Neural progenitor cell (in vitro differentiated cells): Measurements from ENCODE around the gene AGR2.

Experiments used
- CTCF ChIP-seq: fragments of 200-600 bp; sonication (generic); IDR thresholded peaks from 2 replicates; pipeline ENCODE4 v1.5.1; 2017; ENCODE audit warnings: antibody characterized with exemption, mild to moderate bottlenecking
- EZH2 ChIP-seq: fragments of 200-600 bp; sonication (generic); IDR thresholded peaks from 2 replicates; pipeline ENCODE4 v1.6.1; 2017; ENCODE audit warnings: antibody characterized with exemption, mild to moderate bottlenecking, moderate library complexity

DNA sequence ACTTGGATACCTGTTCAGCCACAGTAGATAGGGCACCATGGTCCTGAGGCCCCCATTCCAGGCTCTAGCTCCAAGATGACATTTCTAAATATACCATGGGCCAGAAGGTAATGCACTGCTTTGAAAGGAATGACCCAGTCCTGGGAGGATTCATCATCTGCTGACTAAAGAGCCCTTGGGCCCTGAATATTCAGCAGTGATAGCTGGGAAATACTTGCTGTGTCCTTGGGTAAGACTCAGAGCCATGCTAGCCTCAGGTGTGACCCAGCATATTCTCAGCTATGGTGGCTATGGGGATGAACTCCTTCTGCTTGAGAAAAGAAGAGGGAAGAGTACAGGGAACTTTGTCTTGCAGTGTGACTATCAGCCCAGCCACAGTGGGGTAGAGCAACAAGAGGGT is 21.3 kb upstream of the AGR2 start:
- TF ChIP-seq CTCF (no peak), EZH2 (no peak)
